Calu3 (cell line): ENCODE measurements around the gene ATP10B. TPM values are rescaled to one million over a fixed set of nuclear protein-coding genes. Genes with fewer than 3 reads are reported as not detected.

Experiments
- BruUV-seq: library from RNA; stranded (reverse); fragments of 400-500 nt; replicated peaks from 2 replicates; lab custom pipeline; 2021; lab: Mats Ljungman, UMichigan
- CTCF ChIA-PET: fragments of 300-600 bp; sonication (Branson Sonifier 250); formaldehyde crosslinking; loops from one replicate; lab custom pipeline; 2022; ENCODE audit warnings: antibody characterized with exemption; lab: Charles Lee
- DNase-seq: peaks from one replicate; pipeline ENCODE4 v3.0.0; 2022
- H3K27ac Mint-ChIP-seq: one replicate; pipeline ENCODE4 v1.8.0; 2022; ENCODE audit warnings: mixed read lengths; ENCODE audit not compliant: unreplicated experiment
- H3K27me3 Mint-ChIP-seq: one replicate; pipeline ENCODE4 v1.8.0; 2022; ENCODE audit warnings: mixed read lengths; ENCODE audit not compliant: unreplicated experiment
- H3K36me3 Mint-ChIP-seq: one replicate; pipeline ENCODE4 v1.8.0; 2022; ENCODE audit warnings: mild to moderate bottlenecking, moderate library complexity, mixed read lengths; ENCODE audit not compliant: insufficient read depth, unreplicated experiment
- H3K4me1 Mint-ChIP-seq: one replicate; pipeline ENCODE4 v1.8.0; 2022; ENCODE audit warnings: mild to moderate bottlenecking, low read depth, mixed read lengths; ENCODE audit not compliant: unreplicated experiment
- H3K4me3 Mint-ChIP-seq: one replicate; pipeline ENCODE4 v1.8.0; 2022; ENCODE audit warnings: mild to moderate bottlenecking, low read depth, moderate library complexity, mixed read lengths; ENCODE audit not compliant: unreplicated experiment
- H3K9me3 Mint-ChIP-seq: one replicate; pipeline ENCODE4 v1.8.0; 2022; ENCODE audit warnings: low read depth, mixed read lengths; ENCODE audit not compliant: unreplicated experiment
- intact Hi-C: fragments of 100-400 bp; cut with micrococcal nuclease; formaldehyde crosslinking; loops from one replicate; pipeline ENCODE4 v1.10.0; 2022; ENCODE audit not compliant: unreplicated experiment
- total RNA-seq: library from RNA; stranded (reverse); gene quantifications from 2 replicates; pipeline ENCODE4 v1.2.3, GENCODE V29; 2022
- TF ChIP-seq, protein P1 (sequence below): fragments of 200-600 bp; IDR thresholded peaks from one replicate; pipeline ENCODE4 v1.8.0; 2022; ENCODE audit warnings: antibody characterized with exemption; ENCODE audit not compliant: unreplicated experiment

Gene ATP10B
- total RNA-seq, 1 experiment from 2014 or later = 1.4 TPM

DNA sequence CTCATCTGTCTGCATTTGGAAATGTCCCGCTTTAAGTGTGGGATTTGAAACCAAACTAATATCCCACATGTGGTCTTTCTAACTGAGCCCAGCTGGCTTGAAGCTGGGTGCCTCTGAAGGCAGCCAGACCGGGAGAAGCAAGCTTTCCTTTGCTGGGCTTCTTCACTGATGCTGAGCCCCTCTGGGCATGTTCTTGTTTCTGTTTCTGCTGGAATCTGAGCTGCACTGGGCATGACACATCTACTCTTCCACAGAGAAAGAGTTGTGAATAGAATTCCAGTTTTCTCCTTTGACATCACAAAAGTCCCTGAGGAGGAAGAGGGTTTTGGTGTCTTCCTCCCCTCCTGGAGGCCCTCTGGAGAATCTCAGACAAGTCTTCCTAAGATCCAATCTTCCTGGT is 179.5 kb downstream of the ATP10B start:
- Mint-ChIP-seq H3K4me1 (no peaks in the 10 kb centered on the region), H3K36me3 (no peaks in the 10 kb centered on the region), H3K27ac (no peak overlapping the region), H3K27me3 (peaks cover 8% of the 10 kb centered on the region), H3K4me3 (no peak overlapping the region), H3K9me3 (no peaks in the 10 kb centered on the region)
- no peak for DNase-seq
- intact Hi-C loops = no loop called here
- BruUV-seq = no TSS peak
- CTCF ChIA-PET = no interaction called here
- TF ChIP-seq, protein P1, sequence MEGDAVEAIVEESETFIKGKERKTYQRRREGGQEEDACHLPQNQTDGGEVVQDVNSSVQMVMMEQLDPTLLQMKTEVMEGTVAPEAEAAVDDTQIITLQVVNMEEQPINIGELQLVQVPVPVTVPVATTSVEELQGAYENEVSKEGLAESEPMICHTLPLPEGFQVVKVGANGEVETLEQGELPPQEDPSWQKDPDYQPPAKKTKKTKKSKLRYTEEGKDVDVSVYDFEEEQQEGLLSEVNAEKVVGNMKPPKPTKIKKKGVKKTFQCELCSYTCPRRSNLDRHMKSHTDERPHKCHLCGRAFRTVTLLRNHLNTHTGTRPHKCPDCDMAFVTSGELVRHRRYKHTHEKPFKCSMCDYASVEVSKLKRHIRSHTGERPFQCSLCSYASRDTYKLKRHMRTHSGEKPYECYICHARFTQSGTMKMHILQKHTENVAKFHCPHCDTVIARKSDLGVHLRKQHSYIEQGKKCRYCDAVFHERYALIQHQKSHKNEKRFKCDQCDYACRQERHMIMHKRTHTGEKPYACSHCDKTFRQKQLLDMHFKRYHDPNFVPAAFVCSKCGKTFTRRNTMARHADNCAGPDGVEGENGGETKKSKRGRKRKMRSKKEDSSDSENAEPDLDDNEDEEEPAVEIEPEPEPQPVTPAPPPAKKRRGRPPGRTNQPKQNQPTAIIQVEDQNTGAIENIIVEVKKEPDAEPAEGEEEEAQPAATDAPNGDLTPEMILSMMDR = no peak

DNA sequence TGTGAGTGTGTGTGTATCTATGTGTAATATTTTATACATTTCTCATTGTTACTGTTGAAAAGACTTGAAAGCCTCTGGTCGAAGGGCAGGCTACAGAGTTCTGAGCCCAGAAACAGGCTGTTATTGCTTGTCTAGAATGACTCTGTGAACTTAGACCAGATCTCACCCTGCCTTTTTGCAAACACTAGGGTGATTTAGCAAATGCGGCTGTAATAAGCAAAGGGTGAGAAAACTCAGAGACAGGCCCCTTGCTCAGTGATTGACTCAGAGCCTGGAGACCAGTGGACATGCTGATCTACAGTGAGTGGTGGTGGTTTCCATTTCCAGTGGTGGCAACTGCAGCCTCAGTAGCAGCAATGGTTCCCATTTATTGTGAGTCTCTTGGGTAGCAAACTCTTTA is 183.7 kb downstream of the ATP10B start:
- H3K4me3 Mint-ChIP-seq = no peak overlapping the region
- H3K27me3 Mint-ChIP-seq = no peaks in the 10 kb centered on the region
- CTCF ChIA-PET = no interaction called here
- DNase-seq = no peak
- TF ChIP-seq, protein P1 = no peak
- H3K4me1 Mint-ChIP-seq = no peaks in the 10 kb centered on the region
- H3K9me3 Mint-ChIP-seq = no peaks in the 10 kb centered on the region
- H3K27ac Mint-ChIP-seq = no peak overlapping the region
- BruUV-seq = no TSS peak
- intact Hi-C loops = no loop called here
- H3K36me3 Mint-ChIP-seq = no peaks in the 10 kb centered on the region

DNA sequence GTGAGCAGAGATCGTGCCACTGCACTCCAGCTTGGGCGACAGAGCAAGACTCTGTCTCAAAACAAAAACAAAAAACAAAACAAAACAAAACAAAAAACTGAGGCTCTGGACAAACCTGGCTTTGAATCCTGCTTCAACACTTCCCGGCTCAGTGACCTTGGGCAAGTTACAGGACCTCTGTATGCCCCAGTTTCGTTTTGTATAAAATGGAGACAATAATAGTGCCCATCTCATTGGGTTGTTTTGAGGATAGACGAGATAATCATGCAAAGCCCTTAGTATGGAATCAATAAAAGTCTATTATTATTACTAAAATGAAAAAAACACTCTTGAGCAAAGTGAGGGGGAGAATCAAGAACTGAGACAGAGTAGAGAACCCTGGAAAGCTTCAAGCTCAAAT is 184.9 kb downstream of the ATP10B start:
- CTCF ChIA-PET = no interaction called here
- Mint-ChIP-seq H3K27ac (no peak overlapping the region), H3K27me3 (no peaks in the 10 kb centered on the region), H3K9me3 (no peaks in the 10 kb centered on the region), H3K36me3 (no peaks in the 10 kb centered on the region), H3K4me1 (no peaks in the 10 kb centered on the region), H3K4me3 (no peak overlapping the region)
- no peak for DNase-seq
- TF ChIP-seq, protein P1 = no peak
- BruUV-seq = no TSS peak
- intact Hi-C loops = no loop called here

DNA sequence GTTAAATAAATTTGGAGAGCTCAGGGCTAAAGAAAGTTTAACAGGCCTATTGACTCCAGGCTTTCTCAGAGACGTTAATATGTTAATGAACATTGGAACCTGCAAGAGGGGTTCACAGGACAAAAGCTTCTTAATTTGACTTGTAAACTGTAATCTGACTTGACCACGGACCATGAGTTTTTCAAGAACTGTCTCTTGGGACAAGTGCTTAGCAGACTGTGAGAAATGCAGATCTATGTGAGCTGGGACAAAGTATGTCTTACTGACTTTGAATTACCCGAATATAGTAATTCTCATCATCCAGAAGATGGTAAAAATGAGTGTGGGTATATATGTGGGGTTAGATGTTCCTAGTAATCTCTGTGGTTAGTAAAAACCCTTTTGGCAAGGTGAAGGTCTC is 186.6 kb downstream of the ATP10B start:
- BruUV-seq = no TSS peak
- Mint-ChIP-seq H3K9me3 (no peaks in the 10 kb centered on the region), H3K27me3 (no peaks in the 10 kb centered on the region), H3K4me1 (no peaks in the 10 kb centered on the region), H3K27ac (no peak overlapping the region), H3K4me3 (no peak overlapping the region), H3K36me3 (no peaks in the 10 kb centered on the region)
- TF ChIP-seq, protein P1 = no peak
- intact Hi-C loops = no loop called here
- DNase-seq = no peak
- CTCF ChIA-PET = no interaction called here
